H9 (cell line): Measurements from ENCODE around the gene C2orf49. TPM values are rescaled to one million over a fixed set of nuclear protein-coding genes. Genes with fewer than 3 reads are reported as not detected.

ENCODE experiments used
- DNase-seq: peaks from one replicate; pipeline ENCODE4 v3.0.0-alpha.2; 2017
- H2AFZ ChIP-seq: one replicate; pipeline ENCODE4 v1.6.1; 2013; ENCODE audit warnings: mild to moderate bottlenecking, low read length, control low read depth, moderate library complexity
- H2AK5ac ChIP-seq: 2 replicates; pipeline ENCODE4 v1.6.1; 2013; ENCODE audit warnings: low read length, control low read depth, mixed read lengths; ENCODE audit not compliant: insufficient read length
- H2BK120ac ChIP-seq: one replicate; pipeline ENCODE4 v1.6.1; 2013; ENCODE audit warnings: low read depth, mild to moderate bottlenecking, low read length, control low read depth, inconsistent platforms; ENCODE audit not compliant: poor library complexity, severe bottlenecking
- H2BK12ac ChIP-seq: 2 replicates; pipeline ENCODE4 v1.6.1; 2013; ENCODE audit warnings: low read length, control low read depth, mixed read lengths, low read depth; ENCODE audit not compliant: insufficient read length
- H2BK15ac ChIP-seq: 2 replicates; pipeline ENCODE4 v1.6.1; 2013; ENCODE audit warnings: low read depth, low read length, control low read depth
- H2BK20ac ChIP-seq: one replicate; pipeline ENCODE4 v1.6.1; 2013; ENCODE audit warnings: low read depth, mild to moderate bottlenecking, low read length, control low read depth, inconsistent platforms; ENCODE audit not compliant: poor library complexity, severe bottlenecking
- H2BK5ac ChIP-seq: 2 replicates; pipeline ENCODE4 v1.6.1; 2013; ENCODE audit warnings: low read length, control low read depth, mixed read lengths; ENCODE audit not compliant: insufficient read length
- H3K14ac ChIP-seq: 2 replicates; pipeline ENCODE4 v1.6.1; 2013; ENCODE audit warnings: low read length, control low read depth; ENCODE audit not compliant: insufficient read depth
- H3K18ac ChIP-seq: 2 replicates; pipeline ENCODE4 v1.6.1; 2013; ENCODE audit warnings: low read depth, mild to moderate bottlenecking, mixed read lengths, low read length, control low read depth; ENCODE audit not compliant: insufficient read length
- H3K23ac ChIP-seq: 2 replicates; pipeline ENCODE4 v1.6.1; 2013; ENCODE audit warnings: low read length, control low read depth, mixed read lengths, low read depth; ENCODE audit not compliant: insufficient read length
- H3K23me2 ChIP-seq: 2 replicates; pipeline ENCODE4 v1.6.1; 2013; ENCODE audit warnings: low read depth, mild to moderate bottlenecking, mixed read lengths, low read length, control low read depth; ENCODE audit not compliant: insufficient read length, poor library complexity, severe bottlenecking
- H3K27ac ChIP-seq: 2 replicates; pipeline ENCODE4 v1.5.1; 2013; ENCODE audit warnings: low read length, control low read depth, mixed read lengths, low read depth; ENCODE audit not compliant: insufficient read length
- H3K27me3 ChIP-seq: 2 replicates; pipeline ENCODE4 v1.6.1; 2013; ENCODE audit warnings: low read length, control low read depth, inconsistent platforms; ENCODE audit not compliant: insufficient read depth
- H3K4ac ChIP-seq: 2 replicates; pipeline ENCODE4 v1.6.1; 2013; ENCODE audit warnings: low read depth, mild to moderate bottlenecking, control low read depth, inconsistent platforms, low read length, moderate library complexity
- H3K4me1 ChIP-seq: 2 replicates; pipeline ENCODE4 v1.6.1; 2013; ENCODE audit warnings: low read length, control low read depth, inconsistent platforms; ENCODE audit not compliant: insufficient read depth
- H3K4me2 ChIP-seq: 2 replicates; pipeline ENCODE4 v1.6.1; 2013; ENCODE audit warnings: low read length, control low read depth, mixed read lengths; ENCODE audit not compliant: insufficient read length, insufficient read depth
- H3K56ac ChIP-seq: 2 replicates; pipeline ENCODE4 v1.6.1; 2013; ENCODE audit warnings: low read depth, mild to moderate bottlenecking, mixed read lengths, low read length, control low read depth; ENCODE audit not compliant: insufficient read length
- H3K79me1 ChIP-seq: 2 replicates; pipeline ENCODE4 v1.6.1; 2013; ENCODE audit warnings: low read depth, mild to moderate bottlenecking, moderate library complexity, low read length, control low read depth, inconsistent platforms; ENCODE audit not compliant: insufficient read depth, poor library complexity, severe bottlenecking
- H3K79me2 ChIP-seq: 2 replicates; pipeline ENCODE4 v1.6.1; 2013; ENCODE audit warnings: low read length, control low read depth, inconsistent platforms; ENCODE audit not compliant: insufficient read depth
- H3K9ac ChIP-seq: 2 replicates; pipeline ENCODE4 v1.6.1; 2013; ENCODE audit warnings: low read length, control low read depth, mixed read lengths; ENCODE audit not compliant: insufficient read length; ENCODE audit errors: extremely low read depth
- H3K9me3 ChIP-seq: one replicate; pipeline ENCODE4 v1.6.1; 2013; ENCODE audit warnings: low read depth, low read length, inconsistent platforms; ENCODE audit not compliant: control insufficient read depth
- H3T11ph ChIP-seq: one replicate; pipeline ENCODE4 v1.6.1; 2013; ENCODE audit warnings: mild to moderate bottlenecking, low read length, control low read depth, inconsistent platforms
- H4K20me1 ChIP-seq: one replicate; pipeline ENCODE4 v1.6.1; 2013; ENCODE audit not compliant: control insufficient read depth, insufficient read length, insufficient read depth
- H4K5ac ChIP-seq: 2 replicates; pipeline ENCODE4 v1.6.1; 2013; ENCODE audit warnings: low read depth, mild to moderate bottlenecking, mixed read lengths, low read length, control low read depth; ENCODE audit not compliant: insufficient read length
- H4K8ac ChIP-seq: replicated peaks from 2 replicates; pipeline ENCODE4 v1.6.1; 2013; ENCODE audit warnings: low read length, control low read depth, mixed read lengths, low read depth; ENCODE audit not compliant: insufficient read length
- H4K91ac ChIP-seq: 2 replicates; pipeline ENCODE4 v1.6.1; 2013; ENCODE audit warnings: low read depth, mild to moderate bottlenecking, moderate library complexity, mixed read lengths, low read length, control low read depth; ENCODE audit not compliant: insufficient read length
- H3K27ac Mint-ChIP-seq, 3 experiments: 2 replicates in 2 of 3; 3 replicates in 1 of 3; pipeline ENCODE4 v1.8.0; 2020 to 2021; ENCODE audit warnings: mixed read lengths in 3 of 3, mild to moderate bottlenecking in 1 of 3, moderate library complexity in 1 of 3
- H3K27me3 Mint-ChIP-seq: 2 replicates; pipeline ENCODE4 v1.8.0; 2021; ENCODE audit warnings: low read depth, mild to moderate bottlenecking, moderate library complexity, mixed read lengths
- H3K36me3 Mint-ChIP-seq, 3 experiments: 2 replicates in 2 of 3; 3 replicates in 1 of 3; pipeline ENCODE4 v1.8.0; 2020 to 2021; ENCODE audit warnings: low read depth in 3 of 3, mixed read lengths in 3 of 3; ENCODE audit not compliant: insufficient read depth in 1 of 3
- H3K4me1 Mint-ChIP-seq, 2 experiments: 2 replicates each; pipeline ENCODE4 v1.8.0; 2020; ENCODE audit warnings: mixed read lengths in 2 of 2
- H3K4me3 Mint-ChIP-seq, 2 experiments: 2 replicates in 1 of 2; 3 replicates in 1 of 2; pipeline ENCODE4 v1.8.0; 2020 to 2021; ENCODE audit warnings: mild to moderate bottlenecking in 2 of 2, mixed read lengths in 2 of 2, moderate library complexity in 1 of 2
- H3K9me3 Mint-ChIP-seq, 2 experiments: 2 replicates in 1 of 2; 3 replicates in 1 of 2; pipeline ENCODE4 v1.8.0; 2020; ENCODE audit warnings: mild to moderate bottlenecking in 2 of 2, mixed read lengths in 2 of 2, moderate library complexity in 1 of 2
- WGBS: extraction: QIAGEN DNeasy Blood & Tissue Kit; methylation state at CpG from one replicate; pipeline ENCODE4 v1.1.7; 2013; ENCODE audit warnings: missing lambda C conversion rate, low lambda C conversion rate, mixed read lengths; ENCODE audit not compliant: insufficient read length; ENCODE audit errors: extremely low coverage; 5-methylcytosine and 5-hydroxymethylcytosine counted together
- total RNA-seq: library from RNA; stranded (reverse); gene quantifications from 2 replicates; pipeline ENCODE4 v1.2.1, GENCODE V29; 2021
- TF ChIP-seq, protein P1 (sequence below): fragments of 200-600 bp; sonication (generic); conservative IDR thresholded peaks from 3 replicates; pipeline ENCODE4 v1.8.0; 2021; ENCODE audit warnings: antibody characterized with exemption, mild to moderate bottlenecking

The C2orf49 gene
- total RNA-seq, 1 experiment from 2014 or later, result 18.8 TPM

- TF ChIP-seq, protein P1, sequence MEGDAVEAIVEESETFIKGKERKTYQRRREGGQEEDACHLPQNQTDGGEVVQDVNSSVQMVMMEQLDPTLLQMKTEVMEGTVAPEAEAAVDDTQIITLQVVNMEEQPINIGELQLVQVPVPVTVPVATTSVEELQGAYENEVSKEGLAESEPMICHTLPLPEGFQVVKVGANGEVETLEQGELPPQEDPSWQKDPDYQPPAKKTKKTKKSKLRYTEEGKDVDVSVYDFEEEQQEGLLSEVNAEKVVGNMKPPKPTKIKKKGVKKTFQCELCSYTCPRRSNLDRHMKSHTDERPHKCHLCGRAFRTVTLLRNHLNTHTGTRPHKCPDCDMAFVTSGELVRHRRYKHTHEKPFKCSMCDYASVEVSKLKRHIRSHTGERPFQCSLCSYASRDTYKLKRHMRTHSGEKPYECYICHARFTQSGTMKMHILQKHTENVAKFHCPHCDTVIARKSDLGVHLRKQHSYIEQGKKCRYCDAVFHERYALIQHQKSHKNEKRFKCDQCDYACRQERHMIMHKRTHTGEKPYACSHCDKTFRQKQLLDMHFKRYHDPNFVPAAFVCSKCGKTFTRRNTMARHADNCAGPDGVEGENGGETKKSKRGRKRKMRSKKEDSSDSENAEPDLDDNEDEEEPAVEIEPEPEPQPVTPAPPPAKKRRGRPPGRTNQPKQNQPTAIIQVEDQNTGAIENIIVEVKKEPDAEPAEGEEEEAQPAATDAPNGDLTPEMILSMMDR, result no peak
- no peak overlapping the region for H3K4ac ChIP-seq
- H2BK15ac ChIP-seq, result no peak overlapping the region
- H3K18ac ChIP-seq, result peak overlapping the region; percentile 9
- H3K9me3 ChIP-seq, result no peaks in the 10 kb centered on the region
- peak overlapping the region; percentile 52 for H3K4me2 ChIP-seq
- H2AK5ac ChIP-seq, result no peak overlapping the region
- H2AFZ ChIP-seq, result no peak overlapping the region
- H3K14ac ChIP-seq, result peak overlapping the region; percentile 3; the same call in 1 of the 2 replicates
- no peak for DNase-seq
- WGBS, result no CpG with 5 or more reads among the region's 17 CpGs
- no peaks in the 10 kb centered on the region for H3K79me1 ChIP-seq
- no peak overlapping the region for H3T11ph ChIP-seq
- no peaks in the 10 kb centered on the region for H4K20me1 ChIP-seq
- H4K91ac ChIP-seq, result no peak overlapping the region
- Mint-ChIP-seq H3K9me3 (no peaks in the 10 kb centered on the region), H3K4me1 (peaks cover 33 to 35% of the 10 kb centered on the region in 2 experiments), H3K36me3 (peaks cover 0 to 3% (median 0%) of the 10 kb centered on the region in 3 experiments; a peak in 4 of 7 replicates), H3K4me3 (peak overlapping the region; percentile 88 to 89), H3K27ac (peak overlapping the region; percentile 6 to 90 (median 10); a peak in 4 of 7 replicates), H3K27me3 (peaks cover 3% of the 10 kb centered on the region; the same call in 1 of the 2 replicates)
- H2BK120ac ChIP-seq, result no peak overlapping the region
- no peak overlapping the region for H4K8ac ChIP-seq
- peaks cover 10% of the 10 kb centered on the region; the same call in 1 of the 2 replicates for H3K4me1 ChIP-seq
- no peak overlapping the region for H2BK5ac ChIP-seq
- no peaks in the 10 kb centered on the region for H3K27me3 ChIP-seq
- no peak overlapping the region for H2BK12ac ChIP-seq
- H3K79me2 ChIP-seq, result peaks cover 7% of the 10 kb centered on the region; the same call in 1 of the 2 replicates
- no peak overlapping the region for H2BK20ac ChIP-seq
- H3K9ac ChIP-seq, result peak overlapping the region; percentile 71
- H3K23ac ChIP-seq, result no peak overlapping the region
- no peak overlapping the region for H3K27ac ChIP-seq
- no peak overlapping the region for H4K5ac ChIP-seq
- H3K56ac ChIP-seq, result no peak overlapping the region
- peaks cover 12% of the 10 kb centered on the region for H3K23me2 ChIP-seq
These were observed 8.2 kb upstream of the C2orf49 start for GRCh38 chr2:105329197-105329554.
